Measurements from ENCODE around the gene HOXB4.

GRCh38 chr17:48526608-48527546, 51.3 kb downstream of the HOXB4 start:
- TF ChIP-seq CTCF (IDR thresholded peaks at IDR 0.05) (no peak), POLR2A (IDR thresholded peaks at IDR 0.05) (no peak)

Measured in Peyer's patch (tissue), 4 donors.